Measurements from ENCODE around the gene PITPNC1.

Gene PITPNC1

DNA sequence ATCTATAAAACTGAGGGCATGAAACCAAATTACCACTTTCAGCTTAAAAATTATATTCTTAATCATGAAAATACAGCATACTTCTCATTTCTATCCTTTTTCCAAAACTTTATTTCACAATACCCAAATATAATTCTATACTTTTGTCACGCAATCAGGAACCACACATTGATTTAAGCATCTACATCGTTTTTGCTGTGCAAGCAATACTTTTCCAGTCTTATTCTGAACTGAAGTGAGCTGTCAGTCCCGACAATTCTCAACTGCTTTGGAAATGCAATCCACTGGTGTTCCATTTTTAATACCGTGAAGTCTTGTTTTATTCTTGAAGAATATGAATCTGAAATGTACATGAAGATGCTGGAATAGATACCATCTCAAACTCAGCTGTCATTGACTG lies 280.5 kb downstream of the PITPNC1 start:
- no peak for DNase-seq (ENCODE audit: low spot score)
- in situ Hi-C loops (cut with MboI; ENCODE audit: low sequenced_read_pairs, unreplicated experiment), result no loop called here
- TF ChIP-seq, protein P1, sequence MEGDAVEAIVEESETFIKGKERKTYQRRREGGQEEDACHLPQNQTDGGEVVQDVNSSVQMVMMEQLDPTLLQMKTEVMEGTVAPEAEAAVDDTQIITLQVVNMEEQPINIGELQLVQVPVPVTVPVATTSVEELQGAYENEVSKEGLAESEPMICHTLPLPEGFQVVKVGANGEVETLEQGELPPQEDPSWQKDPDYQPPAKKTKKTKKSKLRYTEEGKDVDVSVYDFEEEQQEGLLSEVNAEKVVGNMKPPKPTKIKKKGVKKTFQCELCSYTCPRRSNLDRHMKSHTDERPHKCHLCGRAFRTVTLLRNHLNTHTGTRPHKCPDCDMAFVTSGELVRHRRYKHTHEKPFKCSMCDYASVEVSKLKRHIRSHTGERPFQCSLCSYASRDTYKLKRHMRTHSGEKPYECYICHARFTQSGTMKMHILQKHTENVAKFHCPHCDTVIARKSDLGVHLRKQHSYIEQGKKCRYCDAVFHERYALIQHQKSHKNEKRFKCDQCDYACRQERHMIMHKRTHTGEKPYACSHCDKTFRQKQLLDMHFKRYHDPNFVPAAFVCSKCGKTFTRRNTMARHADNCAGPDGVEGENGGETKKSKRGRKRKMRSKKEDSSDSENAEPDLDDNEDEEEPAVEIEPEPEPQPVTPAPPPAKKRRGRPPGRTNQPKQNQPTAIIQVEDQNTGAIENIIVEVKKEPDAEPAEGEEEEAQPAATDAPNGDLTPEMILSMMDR (IDR thresholded peaks at IDR 0.05; ENCODE audit: borderline replicate concordance, control extremely low read depth, extremely low read depth, insufficient read depth, missing control alignments), result no peak

DNA sequence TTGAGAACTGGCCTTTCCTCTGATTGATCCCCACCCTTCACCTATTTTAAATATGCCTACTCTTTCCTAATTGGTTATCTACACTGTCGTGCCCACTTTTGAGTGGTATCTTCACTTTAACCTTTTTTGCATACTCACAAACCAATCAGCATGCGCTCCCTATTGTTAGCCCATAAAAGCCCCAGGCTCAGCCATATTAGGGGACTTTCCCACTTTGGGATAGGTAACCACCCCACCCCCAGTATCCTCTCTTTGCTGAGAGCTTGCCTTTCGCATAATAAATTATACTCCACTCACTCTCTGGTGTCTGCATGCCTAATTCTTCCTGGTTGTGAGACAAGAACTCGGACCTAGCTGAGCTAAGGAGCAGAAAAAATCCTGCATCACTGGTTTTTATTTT lies 281.2 kb downstream of the PITPNC1 start:
- TF ChIP-seq, protein P1 (IDR thresholded peaks at IDR 0.05; ENCODE audit: borderline replicate concordance, control extremely low read depth, extremely low read depth, insufficient read depth, missing control alignments), result no peak
- DNase-seq (ENCODE audit: low spot score), result no peak

DNA sequence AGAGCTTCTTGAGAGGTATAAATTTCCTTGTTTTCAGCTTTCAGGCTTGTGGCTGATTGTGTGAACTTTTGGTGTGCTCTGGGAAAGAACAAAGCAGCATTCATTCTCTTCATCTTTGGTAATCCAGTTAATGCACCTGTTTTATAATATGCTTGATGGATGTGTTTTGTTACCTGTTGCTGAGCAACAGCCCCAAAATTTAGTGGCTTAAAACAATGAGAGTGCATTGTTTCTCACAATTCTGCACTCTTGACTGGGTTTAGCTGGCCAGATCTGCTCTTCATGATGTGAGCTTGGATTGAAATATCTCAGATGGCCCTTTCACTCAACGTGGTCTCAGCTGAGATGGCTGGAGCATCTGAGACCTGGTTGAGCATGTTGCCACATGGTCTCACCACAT lies 281.9 kb downstream of the PITPNC1 start:
- no peak for DNase-seq (ENCODE audit: low spot score)
- TF ChIP-seq, protein P1 (IDR thresholded peaks at IDR 0.05; ENCODE audit: borderline replicate concordance, control extremely low read depth, extremely low read depth, insufficient read depth, missing control alignments), result no peak
- in situ Hi-C loops (cut with MboI; ENCODE audit: low sequenced_read_pairs, unreplicated experiment), result no loop called here

More for the DNA sequence above, 281.2 kb downstream of the PITPNC1 start:
- in situ Hi-C loops (cut with MboI; ENCODE audit: low sequenced_read_pairs, unreplicated experiment), result no loop called here

DNA sequence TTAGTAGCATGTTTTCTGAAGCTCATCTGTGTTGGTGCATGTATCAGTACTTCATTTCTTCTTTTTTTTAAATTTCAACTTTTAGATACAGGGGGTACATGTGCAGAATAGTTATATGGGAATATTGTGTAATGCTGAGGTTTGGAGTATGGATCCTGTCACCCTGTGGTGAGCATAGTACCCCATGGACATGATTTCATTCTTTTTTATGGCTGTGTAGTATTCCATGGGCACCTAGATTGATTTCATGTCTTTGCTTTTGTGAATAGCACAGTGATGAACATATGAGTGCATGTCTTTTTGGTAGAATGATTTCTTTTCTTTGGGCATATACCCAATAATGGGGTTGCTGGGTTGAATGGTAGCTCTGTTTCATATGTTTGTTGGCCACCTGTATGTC lies 285.6 kb downstream of the PITPNC1 start:
- in situ Hi-C loops (cut with MboI; ENCODE audit: low sequenced_read_pairs, unreplicated experiment), result no loop called here
- DNase-seq (ENCODE audit: low spot score), result no peak
- TF ChIP-seq, protein P1 (IDR thresholded peaks at IDR 0.05; ENCODE audit: borderline replicate concordance, control extremely low read depth, extremely low read depth, insufficient read depth, missing control alignments), result no peak

DNA sequence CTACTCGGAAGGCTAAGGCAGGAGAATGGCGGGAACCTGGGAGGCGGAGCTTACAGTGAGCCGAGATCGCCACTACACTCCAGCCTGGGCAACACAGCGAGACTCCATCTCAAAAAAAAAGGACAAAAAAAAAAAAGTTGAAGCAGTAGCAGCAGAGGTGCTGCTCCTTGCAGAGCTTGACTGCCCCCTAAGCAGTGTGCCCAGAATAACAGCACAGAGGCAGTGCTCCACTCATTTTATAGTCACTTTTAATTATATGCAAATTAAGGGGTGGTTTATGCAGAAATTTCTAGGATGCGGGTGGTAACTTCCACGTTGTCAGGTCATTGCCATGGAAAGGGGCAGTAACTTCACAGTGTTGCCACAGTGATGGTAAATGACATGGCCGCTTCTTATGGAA lies 286.4 kb downstream of the PITPNC1 start:
- TF ChIP-seq, protein P1 (IDR thresholded peaks at IDR 0.05; ENCODE audit: borderline replicate concordance, control extremely low read depth, extremely low read depth, insufficient read depth, missing control alignments), result no peak
- no peak for DNase-seq (ENCODE audit: low spot score)
- in situ Hi-C loops (cut with MboI; ENCODE audit: low sequenced_read_pairs, unreplicated experiment), result no loop called here

DNA sequence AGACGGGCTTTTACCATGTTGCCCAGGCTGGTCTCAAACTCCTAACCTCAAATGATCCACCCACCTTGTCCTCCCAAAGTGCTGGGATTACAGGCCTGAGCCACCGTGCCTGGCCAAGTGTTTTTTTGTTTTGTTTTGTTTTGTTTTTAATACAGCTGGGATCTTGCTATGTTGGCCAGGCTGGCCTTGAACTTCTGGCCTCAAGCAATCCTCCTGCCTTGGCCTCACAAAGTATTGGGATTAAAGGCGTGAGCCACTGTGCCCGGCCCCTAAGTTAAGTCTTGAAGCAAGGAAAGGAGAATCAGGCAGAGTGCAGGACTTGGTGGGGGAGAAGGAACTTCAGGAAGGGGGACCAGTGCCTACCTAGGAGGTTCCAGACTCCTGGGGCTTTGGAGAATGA lies 288.9 kb downstream of the PITPNC1 start:
- in situ Hi-C loops (cut with MboI; ENCODE audit: low sequenced_read_pairs, unreplicated experiment), result no loop called here
- no peak for DNase-seq (ENCODE audit: low spot score)
- TF ChIP-seq, protein P1 (IDR thresholded peaks at IDR 0.05; ENCODE audit: borderline replicate concordance, control extremely low read depth, extremely low read depth, insufficient read depth, missing control alignments), result no peak

DNA sequence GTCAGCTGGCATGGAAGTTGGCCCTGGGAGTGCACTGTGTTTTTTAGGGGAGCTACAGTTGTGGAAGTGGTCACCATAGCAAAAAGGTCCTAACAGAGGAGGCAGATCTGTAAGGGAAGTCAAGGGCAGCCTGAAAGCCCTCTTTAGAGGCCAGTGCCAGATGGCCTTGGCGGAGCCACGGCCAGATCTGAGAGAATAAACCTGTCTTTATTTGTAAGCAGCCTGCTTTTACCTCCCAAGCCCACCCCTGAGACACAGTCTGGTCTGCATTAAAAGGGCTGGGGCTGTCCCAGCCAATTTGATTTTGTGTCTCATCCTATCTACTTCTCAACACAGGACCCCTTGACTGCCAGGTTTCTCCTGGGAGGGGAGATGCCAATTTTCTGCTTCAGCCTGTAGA lies 289.6 kb downstream of the PITPNC1 start:
- TF ChIP-seq, protein P1 (IDR thresholded peaks at IDR 0.05; ENCODE audit: borderline replicate concordance, control extremely low read depth, extremely low read depth, insufficient read depth, missing control alignments), result no peak
- in situ Hi-C loops (cut with MboI; ENCODE audit: low sequenced_read_pairs, unreplicated experiment), result no loop called here
- no peak for DNase-seq (ENCODE audit: low spot score)
